T-helper 17 cell (primary cell): ENCODE measurements around the gene C1QTNF12. TPM values are rescaled to one million over a fixed set of nuclear protein-coding genes. Genes with fewer than 3 reads are reported as not detected.

Experiments used
- ATAC-seq: fragments of 150-1000 bp; cut with Tn5 transposase; 2 replicates; pipeline ENCODE4 v1.10.0; 2021; ENCODE audit warnings: mild to moderate bottlenecking, moderate library complexity
- DNase-seq, 3 donors: peaks; one replicate each; pipeline versions ENCODE4 v3.0.0 to v3.0.0-alpha.2; 2020 to 2021
- H3K9me3 ChIP-seq: one replicate; pipeline ENCODE4 v1.7.0; 2013; ENCODE audit warnings: low read length, mild to moderate bottlenecking; ENCODE audit not compliant: control insufficient read depth, poor library complexity, severe bottlenecking
- H3K27ac Mint-ChIP-seq: one replicate; pipeline ENCODE4 v1.8.0; 2022; ENCODE audit warnings: mild to moderate bottlenecking, moderate library complexity, mixed read lengths
- H3K27me3 Mint-ChIP-seq: one replicate; pipeline ENCODE4 v1.8.0; 2022; ENCODE audit warnings: mixed read lengths
- H3K36me3 Mint-ChIP-seq: one replicate; pipeline ENCODE4 v1.8.0; 2022; ENCODE audit warnings: low read depth, mixed read lengths
- H3K4me1 Mint-ChIP-seq: one replicate; pipeline ENCODE4 v1.8.0; 2022; ENCODE audit warnings: mild to moderate bottlenecking, mixed read lengths
- H3K4me3 Mint-ChIP-seq: one replicate; pipeline ENCODE4 v1.8.0; 2022; ENCODE audit warnings: mild to moderate bottlenecking, moderate library complexity, mixed read lengths
- total RNA-seq, 4 donors: library from RNA in 2 of 4; stranded (reverse) in 2 of 4; gene quantifications; one replicate each; pipeline ENCODE4 v1.2.3 and lab custom pipeline; 2022 to 2026

The C1QTNF12 gene
- total RNA-seq, 2 donors from 2014 or later, result 0.91 to 2.0 TPM

GRCh38 chr1:1210726-1211540 lies 35.6 kb downstream of the C1QTNF12 start:
- H3K4me1 Mint-ChIP-seq, result peaks cover 34% of the 10 kb centered on the region

DNA sequence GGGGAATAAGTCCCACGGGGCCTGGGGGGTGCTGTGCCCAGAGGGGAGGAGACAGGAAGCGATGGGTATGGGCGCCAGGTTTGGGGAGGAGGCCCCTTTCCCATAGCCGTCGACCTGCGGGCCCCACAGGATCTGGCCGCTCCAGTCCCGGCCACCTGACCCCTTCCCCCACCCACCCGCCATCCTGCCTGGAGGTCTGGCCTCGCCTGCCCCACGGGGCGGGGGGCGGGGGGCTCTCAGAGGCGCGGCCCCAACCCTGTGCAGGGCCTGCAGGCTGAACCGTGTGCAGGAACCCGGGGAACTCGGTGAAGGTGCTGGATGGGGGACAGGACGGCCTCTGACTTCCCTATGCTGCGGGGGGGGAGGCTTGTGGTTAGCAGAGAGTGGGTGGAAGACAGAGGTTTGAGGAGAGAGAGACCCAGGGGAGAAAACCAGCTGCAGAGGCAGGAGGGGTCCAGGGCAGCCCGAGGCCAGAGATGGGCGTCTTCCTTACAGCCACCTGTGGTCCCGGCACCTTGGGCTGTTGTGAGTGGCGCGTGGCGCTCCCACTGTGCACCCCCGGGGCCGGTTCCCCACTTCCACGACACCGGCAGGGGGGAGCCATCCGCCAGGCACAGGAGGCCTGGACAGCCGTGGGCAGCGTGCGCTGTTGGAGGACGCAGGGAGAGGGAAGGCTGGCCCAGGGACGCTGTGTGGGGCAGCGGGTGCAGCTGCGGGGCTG lies 37.6 kb downstream of the C1QTNF12 start:
- Mint-ChIP-seq H3K27ac (peak overlapping the region; percentile 93), H3K4me1 (peaks cover 28% of the 10 kb centered on the region), H3K27me3 (no peaks in the 10 kb centered on the region), H3K36me3 (peaks cover 2% of the 10 kb centered on the region), H3K4me3 (peak overlapping the region; percentile 91)
- no peaks in the 10 kb centered on the region for H3K9me3 ChIP-seq
- DNase-seq, result peak; percentile 32 to 54 (median 45)
- ATAC-seq, result peak; percentile 45

More at GRCh38 chr1:1210726-1211540, 35.6 kb downstream of the C1QTNF12 start:
- H3K27ac Mint-ChIP-seq, result peak overlapping the region; percentile 54
- peak overlapping the region; percentile 39 for H3K4me3 Mint-ChIP-seq
- ATAC-seq, result no peak
- no peaks in the 10 kb centered on the region for H3K27me3 Mint-ChIP-seq
- peak; percentile 7 to 12 (median 7) for DNase-seq
- peaks cover 2% of the 10 kb centered on the region for H3K36me3 Mint-ChIP-seq
- H3K9me3 ChIP-seq, result no peaks in the 10 kb centered on the region

DNA sequence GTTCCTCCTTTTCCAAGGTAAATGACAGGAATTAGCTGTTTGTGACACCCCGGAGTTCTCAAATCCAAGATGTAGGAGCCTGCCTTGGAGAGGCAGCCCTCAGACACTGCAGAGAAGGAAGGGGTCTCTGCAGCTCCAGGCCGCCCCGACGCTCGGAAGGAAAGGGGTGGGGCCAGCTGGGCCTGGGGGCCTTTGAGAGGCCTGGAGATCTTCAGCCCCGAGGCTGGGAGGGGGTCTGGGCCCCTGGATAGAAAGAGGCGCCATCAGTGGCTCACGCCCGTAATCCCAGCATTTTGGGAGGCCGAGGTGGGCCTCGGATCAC lies 39.0 kb downstream of the C1QTNF12 start:
- no peak for DNase-seq
- peak overlapping the region; percentile 91 for H3K4me3 Mint-ChIP-seq
- H3K27me3 Mint-ChIP-seq, result no peaks in the 10 kb centered on the region
- H3K27ac Mint-ChIP-seq, result peak overlapping the region; percentile 93
- no peaks in the 10 kb centered on the region for H3K9me3 ChIP-seq
- H3K4me1 Mint-ChIP-seq, result peaks cover 28% of the 10 kb centered on the region
- no peak for ATAC-seq
- H3K36me3 Mint-ChIP-seq, result peaks cover 2% of the 10 kb centered on the region

DNA sequence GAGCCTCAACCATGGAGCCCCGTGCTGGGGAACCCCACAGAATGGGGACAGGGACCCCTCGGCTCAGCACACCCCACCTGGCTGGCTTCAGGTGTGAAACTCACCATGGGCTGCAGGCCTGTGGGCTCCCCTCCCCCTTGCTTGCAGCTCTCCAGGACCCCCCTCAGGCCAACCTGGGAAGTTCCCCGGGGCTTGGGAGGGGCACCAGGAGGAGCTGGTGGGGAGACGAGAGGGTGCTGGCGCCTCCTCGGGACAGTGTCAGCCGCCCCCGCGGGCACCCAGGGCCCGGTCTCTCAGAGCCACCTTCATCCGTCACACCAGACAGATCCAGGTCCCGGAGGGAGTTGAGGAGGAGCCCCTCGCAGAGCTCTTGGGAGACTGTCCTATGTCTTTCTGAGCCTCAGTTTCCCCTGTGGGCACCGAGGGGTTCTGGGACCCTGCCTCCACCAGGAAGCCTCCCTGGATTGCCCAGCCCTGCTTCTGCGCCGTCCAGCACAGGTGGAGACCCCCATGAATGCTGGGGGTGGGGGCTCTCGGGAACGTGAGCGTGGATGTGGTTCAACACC lies 39.5 kb downstream of the C1QTNF12 start:
- Mint-ChIP-seq H3K36me3 (peaks cover 2% of the 10 kb centered on the region), H3K27ac (peak overlapping the region; percentile 73), H3K4me1 (peaks cover 26% of the 10 kb centered on the region), H3K27me3 (no peaks in the 10 kb centered on the region), H3K4me3 (peak overlapping the region; percentile 91)
- ATAC-seq (no peak), DNase-seq (peak in 2 of 3 donors; percentile 5 to 9)
- no peaks in the 10 kb centered on the region for H3K9me3 ChIP-seq

- peak; percentile 26 to 32 (median 27) for DNase-seq
- H3K36me3 Mint-ChIP-seq, result peaks cover 2% of the 10 kb centered on the region
- peaks cover 26% of the 10 kb centered on the region for H3K4me1 Mint-ChIP-seq
- H3K27me3 Mint-ChIP-seq, result no peaks in the 10 kb centered on the region
- H3K9me3 ChIP-seq, result no peaks in the 10 kb centered on the region
- H3K27ac Mint-ChIP-seq, result peak within 1 kb of the TSS; percentile 93
- H3K4me3 Mint-ChIP-seq, result peak within 1 kb of the TSS; percentile 91
- ATAC-seq, result peak; percentile 14
Observed at GRCh38 chr1:1206376-1206965, 40.1 kb downstream of the C1QTNF12 start, which contains the start of gene TNFRSF18. Gene TNFRSF18 (minus strand): TSS chr1:1206592. CDS start chr1:1206571, 21 bp downstream.

DNA sequence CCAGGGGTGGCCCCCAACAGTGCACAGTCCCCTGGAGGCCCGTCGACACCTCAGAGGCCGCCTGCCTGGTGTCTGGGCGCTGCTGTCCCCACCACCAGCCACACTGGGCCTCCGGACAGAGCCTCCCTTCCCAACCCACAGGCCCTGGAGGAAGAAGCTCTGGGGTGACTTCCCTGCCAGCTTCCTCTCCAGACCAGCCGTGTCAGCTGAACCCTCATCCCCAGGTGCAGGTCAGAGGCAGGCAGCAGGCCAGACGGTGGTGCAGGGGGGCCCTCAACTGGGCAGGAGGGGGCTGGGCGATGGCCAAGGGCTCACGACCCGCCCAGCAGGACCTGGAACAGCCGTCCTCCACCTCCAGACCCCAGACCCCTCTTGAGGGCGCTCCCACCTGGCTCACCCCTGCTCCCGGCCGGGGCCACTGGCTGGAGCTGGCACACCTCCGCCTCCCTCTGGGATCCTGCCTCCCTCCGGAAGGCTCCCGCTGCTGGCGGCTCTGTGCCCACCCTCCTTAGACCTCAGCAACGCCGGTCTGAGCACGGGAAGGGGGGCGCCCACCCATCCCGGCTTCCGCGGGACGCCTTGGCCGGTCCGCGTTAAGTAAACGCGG lies 40.6 kb downstream of the C1QTNF12 start:
- H3K9me3 ChIP-seq, result no peaks in the 10 kb centered on the region
- Mint-ChIP-seq H3K4me1 (peaks cover 22% of the 10 kb centered on the region), H3K4me3 (peak overlapping the region; percentile 89), H3K36me3 (no peaks in the 10 kb centered on the region), H3K27me3 (no peaks in the 10 kb centered on the region), H3K27ac (peak overlapping the region; percentile 73)
- no peak for ATAC-seq
- DNase-seq, result peak; percentile 4 to 13 (median 9)

DNA sequence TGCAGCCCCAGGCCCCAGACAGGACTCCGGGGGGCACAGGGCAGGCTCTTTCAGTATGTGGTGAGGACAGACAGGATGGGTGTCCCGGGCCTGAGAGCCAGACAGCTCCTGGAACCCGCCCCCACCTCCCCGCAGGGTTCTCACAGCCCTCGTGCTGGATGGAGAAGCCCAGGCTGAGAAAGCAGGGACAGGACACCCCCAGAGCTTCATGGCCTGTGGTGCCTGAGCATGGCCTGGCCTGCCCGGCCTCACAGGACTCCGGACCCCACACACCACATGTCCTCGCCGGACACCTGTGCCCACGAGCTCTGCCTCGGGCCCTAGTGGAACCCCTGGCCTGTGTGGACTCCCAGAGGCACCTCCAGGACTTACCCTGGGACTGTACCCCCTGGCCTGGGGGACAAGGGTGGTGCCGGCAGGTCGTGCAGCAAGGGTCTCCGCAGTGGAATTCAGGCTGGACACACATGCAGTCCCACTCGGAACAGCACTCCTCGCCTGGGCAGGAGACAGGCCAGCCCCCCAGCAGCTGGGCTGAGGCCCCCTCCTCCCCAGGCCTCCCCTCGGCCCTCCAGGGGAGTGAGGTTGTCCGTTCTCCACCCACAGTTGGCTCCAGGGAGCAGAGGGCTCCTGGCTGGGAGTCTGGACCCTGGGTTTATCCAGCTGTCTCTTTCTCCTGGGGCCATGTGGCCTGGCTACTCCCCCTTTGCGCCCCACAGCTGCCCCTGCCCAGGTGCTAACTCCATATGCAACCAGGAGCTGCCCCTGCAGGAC lies 41.3 kb downstream of the C1QTNF12 start:
- Mint-ChIP-seq H3K27ac (peak overlapping the region; percentile 73), H3K4me3 (peak overlapping the region; percentile 89), H3K4me1 (peaks cover 22% of the 10 kb centered on the region), H3K27me3 (no peaks in the 10 kb centered on the region), H3K36me3 (no peaks in the 10 kb centered on the region)
- DNase-seq (peak; percentile 4 to 9 (median 9)), ATAC-seq (no peak)
- H3K9me3 ChIP-seq, result no peaks in the 10 kb centered on the region

GRCh38 chr1:1204425-1204920 lies 42.0 kb downstream of the C1QTNF12 start:
- no peaks in the 10 kb centered on the region for H3K36me3 Mint-ChIP-seq
- DNase-seq, result peak in 1 of 3 donors; percentile 5
- ATAC-seq, result no peak
- peaks cover 19% of the 10 kb centered on the region for H3K4me1 Mint-ChIP-seq
- H3K4me3 Mint-ChIP-seq, result peak overlapping the region; percentile 89
- H3K27me3 Mint-ChIP-seq, result no peaks in the 10 kb centered on the region
- no peaks in the 10 kb centered on the region for H3K9me3 ChIP-seq
- H3K27ac Mint-ChIP-seq, result peak overlapping the region; percentile 73

DNA sequence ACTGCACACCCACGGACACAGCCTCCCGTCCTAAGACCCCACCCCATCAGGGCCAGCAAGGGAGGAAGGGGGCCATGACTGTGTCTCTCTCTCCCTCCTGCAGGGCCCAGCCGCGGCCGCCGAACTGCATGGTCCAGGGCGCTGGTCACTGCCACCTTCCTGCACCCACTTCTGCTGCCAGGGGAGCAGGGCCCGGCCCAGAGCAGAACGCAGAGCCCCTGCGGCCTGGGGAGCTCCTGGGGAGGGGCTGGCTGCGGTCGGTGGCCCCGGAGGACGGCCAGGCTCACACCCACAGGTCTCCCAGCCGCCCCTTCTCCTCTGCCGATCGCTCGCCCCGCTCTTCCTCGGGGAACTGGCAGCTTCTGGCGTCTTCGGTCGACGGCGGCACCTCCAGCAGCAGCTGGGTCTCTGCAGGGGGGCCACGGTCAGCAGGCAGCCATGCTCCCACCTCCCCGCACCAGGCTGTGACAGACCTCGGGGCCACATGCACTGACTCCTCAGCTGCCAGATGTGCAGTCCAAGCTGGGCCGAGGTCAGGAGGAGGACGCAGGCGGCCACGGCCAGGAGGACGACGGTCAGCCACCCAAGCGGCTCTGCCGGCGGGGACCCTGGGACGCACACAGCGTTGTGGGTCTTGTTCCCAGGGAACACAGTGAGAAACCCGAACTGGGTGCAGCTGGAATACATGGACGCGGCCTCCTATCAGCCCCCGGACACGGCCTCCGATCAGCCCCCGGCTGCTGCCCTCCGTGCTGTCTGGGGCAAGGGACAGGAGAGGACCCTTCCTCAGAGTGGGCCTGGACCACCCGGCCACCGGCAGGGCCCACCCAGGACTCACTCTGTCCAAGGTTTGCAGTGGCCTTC lies 42.7 kb downstream of the C1QTNF12 start:
- no peaks in the 10 kb centered on the region for H3K27me3 Mint-ChIP-seq
- DNase-seq (peak in 2 of 3 donors; percentile 4 to 11), ATAC-seq (no peak)
- peaks cover 15% of the 10 kb centered on the region for H3K4me1 Mint-ChIP-seq
- H3K27ac Mint-ChIP-seq, result peak overlapping the region; percentile 73
- H3K9me3 ChIP-seq, result no peaks in the 10 kb centered on the region
- peak overlapping the region; percentile 41 for H3K4me3 Mint-ChIP-seq
- H3K36me3 Mint-ChIP-seq, result no peaks in the 10 kb centered on the region

DNA sequence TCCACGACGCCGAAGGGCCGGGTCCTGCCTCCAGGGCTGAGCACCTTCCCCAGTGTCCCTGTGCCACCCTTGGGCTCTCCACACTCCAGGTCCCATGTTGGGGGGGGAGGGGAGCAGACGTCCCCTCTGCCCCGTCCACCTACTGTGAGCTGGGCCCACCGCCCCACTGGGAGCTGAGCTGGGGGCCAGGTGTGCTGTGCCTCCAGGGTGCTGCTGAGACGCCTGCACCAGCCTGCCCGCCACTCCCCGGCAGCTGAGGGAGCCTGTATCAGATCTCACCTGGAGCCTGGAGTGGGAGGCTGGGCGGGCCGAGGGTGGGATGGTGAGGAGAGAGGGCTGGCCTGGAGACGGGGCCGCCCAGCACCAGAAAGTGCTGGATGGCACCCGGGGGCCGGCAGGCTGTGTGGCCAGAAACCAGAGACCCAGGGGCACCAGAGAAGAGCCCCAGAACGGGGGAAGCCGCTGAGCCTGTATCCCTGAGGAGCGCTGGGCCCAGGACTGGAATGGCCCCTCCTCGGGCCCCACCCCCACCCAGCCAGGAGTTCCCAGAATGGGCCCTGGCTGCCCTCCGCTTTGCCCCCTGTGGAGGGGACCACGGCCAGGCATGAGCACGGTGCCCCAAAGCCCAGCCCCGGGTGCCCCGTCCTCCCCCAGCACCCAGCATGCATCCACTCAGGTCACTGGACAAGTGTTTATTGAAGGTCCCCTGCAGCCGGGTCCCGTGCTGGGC lies 43.5 kb downstream of the C1QTNF12 start:
- ATAC-seq (no peak), DNase-seq (peak in 2 of 3 donors; percentile 4 to 12)
- H3K4me1 Mint-ChIP-seq, result peaks cover 10% of the 10 kb centered on the region
- no peaks in the 10 kb centered on the region for H3K9me3 ChIP-seq
- H3K36me3 Mint-ChIP-seq, result no peaks in the 10 kb centered on the region
- H3K4me3 Mint-ChIP-seq, result no peak overlapping the region
- H3K27me3 Mint-ChIP-seq, result no peaks in the 10 kb centered on the region
- H3K27ac Mint-ChIP-seq, result no peak overlapping the region
